Right atrium auricular region (tissue), 2 donors: Measurements from ENCODE around the gene ROGDI. TPM values are rescaled to one million over a fixed set of nuclear protein-coding genes. Genes with fewer than 3 reads are reported as not detected.

ENCODE experiments used
- DNase-seq: peaks from one replicate; pipeline ENCODE4 v3.0.0-alpha.2; 2019; ENCODE audit warnings: low spot score
- H3K27ac ChIP-seq, 2 donors: fragments of 200-600 bp; sonication (generic); 1 replicate in 1 of 2; 2 replicates in 1 of 2; pipeline ENCODE4 v1.5.1; 2016 to 2019
- H3K27me3 ChIP-seq, 2 donors: fragments of 200-600 bp; sonication (generic); one replicate each; pipeline versions ENCODE4 v1.5.1 to v1.6.0; 2017 to 2019
- H3K36me3 ChIP-seq: fragments of 200-600 bp; sonication (generic); one replicate; pipeline ENCODE4 v1.5.1; 2016
- H3K4me1 ChIP-seq, 2 donors: fragments of 200-600 bp; sonication (generic); one replicate each; pipeline versions ENCODE4 v1.5.1 to v1.6.0; 2017 to 2019
- H3K4me3 ChIP-seq, 2 donors: fragments of 200-600 bp; sonication (generic); 1 replicate in 1 of 2; 2 replicates in 1 of 2; pipeline ENCODE4 v1.5.1; 2017 to 2019; ENCODE audit warnings: mild to moderate bottlenecking in 1 of 2, moderate library complexity in 1 of 2
- H3K9me3 ChIP-seq, 2 donors: fragments of 200-600 bp; sonication (generic); one replicate each; pipeline ENCODE4 v1.5.1; 2019
- total RNA-seq, 2 donors: library from RNA; depleted of rRNA; stranded (reverse); fragments of >200 nt; gene quantifications; one replicate each; pipeline ENCODE4 v1.1.0, GENCODE V29; 2016
- TF ChIP-seq, protein P1 (sequence below), 2 donors: fragments of 200-600 bp; sonication (generic); IDR thresholded peaks; one replicate each; pipeline ENCODE4 v1.5.1; 2019; ENCODE audit warnings: antibody characterized with exemption in 2 of 2

ROGDI gene
- total RNA-seq, 2 donors from 2014 or later: 50.0 to 65.6 TPM

DNA sequence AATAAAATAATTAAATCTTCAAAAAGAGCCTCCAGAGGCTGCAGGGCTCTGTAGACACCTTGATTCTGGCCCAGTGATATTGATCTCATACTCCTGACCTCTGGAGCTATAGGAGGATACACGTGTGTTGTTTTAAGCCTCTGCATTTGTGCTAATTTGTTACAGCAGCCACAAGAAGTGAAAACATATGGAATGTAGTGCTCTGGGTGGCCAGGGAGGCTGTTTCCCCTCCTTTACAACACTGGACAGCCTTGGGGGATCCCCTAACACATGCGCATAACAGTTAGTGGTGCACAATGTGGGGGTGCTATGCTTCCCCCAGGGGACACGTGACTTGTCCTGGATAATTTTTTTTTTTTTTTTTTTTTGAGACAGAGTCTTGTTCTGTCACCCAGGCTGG lies 30.8 kb downstream of the ROGDI start:
- Histone ChIP-seq H3K9me3 (no peaks in the 10 kb centered on the region), H3K27me3 (no peaks in the 10 kb centered on the region), H3K4me3 (no peak overlapping the region), H3K36me3 (no peaks in the 10 kb centered on the region), H3K27ac (no peak overlapping the region), H3K4me1 (peaks cover 0 to 12% of the 10 kb centered on the region in 2 donors)
- no peak for DNase-seq
- TF ChIP-seq, protein P1, sequence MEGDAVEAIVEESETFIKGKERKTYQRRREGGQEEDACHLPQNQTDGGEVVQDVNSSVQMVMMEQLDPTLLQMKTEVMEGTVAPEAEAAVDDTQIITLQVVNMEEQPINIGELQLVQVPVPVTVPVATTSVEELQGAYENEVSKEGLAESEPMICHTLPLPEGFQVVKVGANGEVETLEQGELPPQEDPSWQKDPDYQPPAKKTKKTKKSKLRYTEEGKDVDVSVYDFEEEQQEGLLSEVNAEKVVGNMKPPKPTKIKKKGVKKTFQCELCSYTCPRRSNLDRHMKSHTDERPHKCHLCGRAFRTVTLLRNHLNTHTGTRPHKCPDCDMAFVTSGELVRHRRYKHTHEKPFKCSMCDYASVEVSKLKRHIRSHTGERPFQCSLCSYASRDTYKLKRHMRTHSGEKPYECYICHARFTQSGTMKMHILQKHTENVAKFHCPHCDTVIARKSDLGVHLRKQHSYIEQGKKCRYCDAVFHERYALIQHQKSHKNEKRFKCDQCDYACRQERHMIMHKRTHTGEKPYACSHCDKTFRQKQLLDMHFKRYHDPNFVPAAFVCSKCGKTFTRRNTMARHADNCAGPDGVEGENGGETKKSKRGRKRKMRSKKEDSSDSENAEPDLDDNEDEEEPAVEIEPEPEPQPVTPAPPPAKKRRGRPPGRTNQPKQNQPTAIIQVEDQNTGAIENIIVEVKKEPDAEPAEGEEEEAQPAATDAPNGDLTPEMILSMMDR (IDR thresholded peaks at IDR 0.05): no peak

- H3K27ac ChIP-seq: peak overlapping the region in 1 of 2 donors; percentile 74
- TF ChIP-seq, protein P1 (IDR thresholded peaks at IDR 0.05): no peak
- H3K9me3 ChIP-seq: no peaks in the 10 kb centered on the region
- no peaks in the 10 kb centered on the region for H3K27me3 ChIP-seq
- peaks cover 2% of the 10 kb centered on the region for H3K36me3 ChIP-seq
- peaks cover 0 to 31% of the 10 kb centered on the region in 2 donors for H3K4me1 ChIP-seq
- DNase-seq: no peak
- H3K4me3 ChIP-seq: peak overlapping the region in 1 of 2 donors; percentile 100
These were observed 33.2 kb downstream of the ROGDI start for GRCh38 chr16:4769306-4769638.

DNA sequence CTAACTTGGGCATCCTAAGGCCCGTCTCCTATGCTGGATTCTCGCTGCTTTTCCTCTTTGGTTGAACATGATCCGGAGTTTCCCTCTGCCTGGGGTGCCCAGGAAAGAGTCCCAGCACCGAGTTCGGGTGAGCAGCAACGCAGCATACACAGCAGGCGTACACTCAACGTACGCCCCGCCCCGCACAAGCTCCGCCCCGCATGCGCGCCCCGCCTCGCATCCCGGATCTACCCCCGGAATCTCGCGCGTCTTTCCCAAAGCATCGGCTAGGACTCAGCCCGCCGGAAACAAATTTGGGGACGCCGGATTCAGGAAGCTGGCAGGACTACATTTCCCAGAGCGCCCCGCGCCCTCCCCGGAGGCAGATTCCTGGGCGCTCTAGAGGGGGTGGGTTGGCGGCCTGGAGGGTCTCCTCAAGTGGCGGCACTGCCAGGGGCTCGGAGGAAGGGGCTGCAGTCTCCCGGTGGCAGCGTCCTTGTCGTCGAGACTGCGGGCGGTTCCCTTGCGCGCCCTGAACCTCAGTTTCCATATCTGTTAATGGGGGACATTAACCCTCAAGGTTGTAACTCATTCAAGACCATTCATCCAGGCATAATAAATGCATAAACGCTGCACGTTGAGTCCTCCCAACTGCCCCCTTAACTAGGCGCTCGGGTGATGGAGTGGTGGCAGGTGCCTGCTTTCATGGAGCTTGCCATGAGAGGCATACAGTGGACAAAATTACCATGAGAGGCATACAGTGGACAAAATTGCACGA lies 33.7 kb downstream of the ROGDI start:
- Histone ChIP-seq H3K4me1 (peaks cover 0 to 31% of the 10 kb centered on the region in 2 donors), H3K4me3 (peak overlapping the region; percentile 44 to 100), H3K9me3 (no peaks in the 10 kb centered on the region), H3K27ac (peak overlapping the region; percentile 74 to 86), H3K27me3 (no peaks in the 10 kb centered on the region), H3K36me3 (peaks cover 7% of the 10 kb centered on the region)
- TF ChIP-seq, protein P1 (IDR thresholded peaks at IDR 0.05): no peak
- peak; percentile 98 for DNase-seq

GRCh38 chr16:4767872-4768548 lies 34.4 kb downstream of the ROGDI start:
- TF ChIP-seq, protein P1 (IDR thresholded peaks at IDR 0.05): no peak
- Histone ChIP-seq H3K4me1 (peaks cover 0 to 31% of the 10 kb centered on the region in 2 donors), H3K4me3 (peak overlapping the region; percentile 44 to 100), H3K27me3 (no peaks in the 10 kb centered on the region), H3K36me3 (peaks cover 11% of the 10 kb centered on the region), H3K9me3 (no peaks in the 10 kb centered on the region), H3K27ac (peak overlapping the region; percentile 74 to 86)
- DNase-seq: no peak

GRCh38 chr16:4766875-4767628 lies 35.4 kb downstream of the ROGDI start, which contains the start of gene ZNF500:
ZNF500 (minus strand) TSS chr16:4767162; CDS start chr16:4765978, 1,184 bp downstream.
- Histone ChIP-seq H3K4me3 (peak within 1 kb of the TSS; percentile 88 to 100), H3K9me3 (no peaks in the 10 kb centered on the region), H3K27ac (peak within 1 kb of the TSS; percentile 74 to 86), H3K36me3 (peaks cover 18% of the 10 kb centered on the region), H3K27me3 (no peaks in the 10 kb centered on the region), H3K4me1 (peaks cover 0 to 31% of the 10 kb centered on the region in 2 donors)
- peak; percentile 99 for DNase-seq
- TF ChIP-seq, protein P1 (IDR thresholded peaks at IDR 0.05): no peak
